Stimulated activated CD8-positive, alpha-beta memory T cell treated with anti-CD3 and anti-CD28 coated beads, Interleukin-2, amount 100 ng/mL, for 48 hours (primary cell): ENCODE measurements around the gene PRDM11.
A peak's percentile ranks its signal among the peaks of the same experiment; 100 is the strongest.
"Not testable (repeated sequence)": the region's sequence is repeated elsewhere in the genome, so short reads cannot be mapped to it uniquely, and the experiment has no call there.

Experiments used
- DNase-seq, 2 donors: peaks; one replicate each; pipeline ENCODE4 v3.0.0-alpha.2; 2020; ENCODE audit warnings: low read depth in 2 of 2

The PRDM11 gene

GRCh38 chr11:45146072-45147016 is at the start of gene PRDM11:
TSS of gene PRDM11 (plus strand) at chr11:45146639. CDS start at chr11:45181767, 35,128 bp downstream.
- DNase-seq: peak in 1 of 2 donors; percentile 41

GRCh38 chr11:45097721-45098493 is 48.5 kb upstream of the PRDM11 start:
- no peak for DNase-seq

GRCh38 chr11:45098929-45099328 is 47.5 kb upstream of the PRDM11 start:
- DNase-seq: no peak

- DNase-seq: no peak
These were observed 46.1 kb upstream of the PRDM11 start for GRCh38 chr11:45100339-45100738.

GRCh38 chr11:45102361-45102809 is 44.1 kb upstream of the PRDM11 start:
- no peak for DNase-seq

- DNase-seq: peak; percentile 42 to 51
These were observed 43.4 kb upstream of the PRDM11 start for GRCh38 chr11:45102810-45103621.

- no peak for DNase-seq
These were observed 42.2 kb upstream of the PRDM11 start for GRCh38 chr11:45104006-45104789.

- no peak for DNase-seq
These were observed 41.7 kb upstream of the PRDM11 start for GRCh38 chr11:45104790-45105084.

- peak; percentile 38 to 42 for DNase-seq
These were observed 41.0 kb upstream of the PRDM11 start for GRCh38 chr11:45105233-45105983.

GRCh38 chr11:45105984-45106375 is 40.5 kb upstream of the PRDM11 start:
- no peak for DNase-seq

- DNase-seq: no peak
These were observed 40.0 kb upstream of the PRDM11 start for GRCh38 chr11:45106440-45106839.

GRCh38 chr11:45107029-45107428 is 39.4 kb upstream of the PRDM11 start:
- no peak for DNase-seq

- DNase-seq: no peak
These were observed 38.1 kb upstream of the PRDM11 start for GRCh38 chr11:45108070-45109064.

- DNase-seq: no peak
These were observed 37.0 kb upstream of the PRDM11 start for GRCh38 chr11:45109400-45109799.

GRCh38 chr11:45110562-45110961 is 35.9 kb upstream of the PRDM11 start:
- DNase-seq: no peak

GRCh38 chr11:45113807-45114206 is 32.6 kb upstream of the PRDM11 start:
- DNase-seq: no peak

GRCh38 chr11:45127836-45128235 is 18.6 kb upstream of the PRDM11 start:
- DNase-seq: not testable (repeated sequence)

GRCh38 chr11:45133878-45134277 is 12.6 kb upstream of the PRDM11 start:
- DNase-seq: no peak

GRCh38 chr11:45141171-45141570 is 5.3 kb upstream of the PRDM11 start:
- no peak for DNase-seq
